SK-N-SH treated with all-trans-retinoic acid at 6 μM for 48 hours (cell line): ENCODE measurements around the gene CLTRN.

Experiments
- ATAC-seq: fragments of 200-7000 bp; cut with Tn5 transposase; 3 replicates; pipeline ENCODE4 v1.9.1; 2020; ENCODE audit warnings: mild to moderate bottlenecking, moderate library complexity
- CSDC2 ChIP-seq: fragments of 250-450 bp; sonication (Bioruptor Pico); IDR thresholded peaks from 2 replicates; pipeline ENCODE4 v1.5.0; 2020; ENCODE audit warnings: mild to moderate bottlenecking, moderate library complexity
- PPARA ChIP-seq: fragments of 250-450 bp; sonication (Bioruptor Pico); IDR thresholded peaks from 2 replicates; pipeline ENCODE4 v1.5.0; 2020; ENCODE audit warnings: mild to moderate bottlenecking, borderline replicate concordance
- TCF4 ChIP-seq: fragments of 250-450 bp; sonication (Bioruptor Pico); IDR thresholded peaks from 2 replicates; pipeline ENCODE4 v1.8.0; 2021; ENCODE audit warnings: mild to moderate bottlenecking, moderate library complexity, borderline replicate concordance
- ZC3H10 ChIP-seq: fragments of 250-450 bp; sonication (Bioruptor Pico); IDR thresholded peaks from 2 replicates; pipeline ENCODE4 v1.5.1; 2021; ENCODE audit warnings: mild to moderate bottlenecking, moderate library complexity
- ZFP30 ChIP-seq: fragments of 450-650 bp; formaldehyde crosslinking; IDR thresholded peaks from 2 replicates; pipeline ENCODE4 v1.5.0; 2022; ENCODE audit warnings: mild to moderate bottlenecking, moderate library complexity
- TF ChIP-seq, protein P1 (sequence below): fragments of 250-450 bp; sonication (Bioruptor Pico); IDR thresholded peaks from 2 replicates; pipeline ENCODE4 v1.8.0; 2021; ENCODE audit warnings: low read depth, mild to moderate bottlenecking, moderate library complexity, borderline replicate concordance
- TF ChIP-seq, protein P2 (sequence below): fragments of 250-450 bp; sonication (Bioruptor Pico); IDR thresholded peaks from 2 replicates; pipeline ENCODE4 v1.5.1; 2021; ENCODE audit warnings: mild to moderate bottlenecking, moderate library complexity

The CLTRN gene

DNA sequence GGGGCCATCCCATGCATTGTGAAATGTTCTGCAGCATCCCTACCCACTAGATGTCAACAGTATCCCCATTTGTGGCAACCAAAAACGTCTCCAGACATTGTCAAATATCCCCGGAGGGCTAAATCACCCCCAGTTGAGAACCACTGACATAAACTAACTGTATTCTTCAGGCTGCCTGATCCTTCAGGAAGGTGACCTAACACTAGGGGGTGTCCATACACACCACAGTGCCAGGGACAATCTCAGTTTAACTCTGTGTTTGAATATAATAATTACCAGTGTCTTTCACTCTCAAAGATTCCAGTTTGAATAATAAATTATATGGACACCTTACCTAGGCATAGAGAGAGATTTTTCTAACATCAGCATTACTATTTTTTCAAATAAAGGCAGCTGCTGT lies 70.2 kb downstream of the CLTRN start:
- TF ChIP-seq TCF4 (CRISPR knock-in tag) (no peak), PPARA (CRISPR knock-in tag) (no peak), ZC3H10 (CRISPR knock-in tag) (no peak)
- TF ChIP-seq, protein P1, sequence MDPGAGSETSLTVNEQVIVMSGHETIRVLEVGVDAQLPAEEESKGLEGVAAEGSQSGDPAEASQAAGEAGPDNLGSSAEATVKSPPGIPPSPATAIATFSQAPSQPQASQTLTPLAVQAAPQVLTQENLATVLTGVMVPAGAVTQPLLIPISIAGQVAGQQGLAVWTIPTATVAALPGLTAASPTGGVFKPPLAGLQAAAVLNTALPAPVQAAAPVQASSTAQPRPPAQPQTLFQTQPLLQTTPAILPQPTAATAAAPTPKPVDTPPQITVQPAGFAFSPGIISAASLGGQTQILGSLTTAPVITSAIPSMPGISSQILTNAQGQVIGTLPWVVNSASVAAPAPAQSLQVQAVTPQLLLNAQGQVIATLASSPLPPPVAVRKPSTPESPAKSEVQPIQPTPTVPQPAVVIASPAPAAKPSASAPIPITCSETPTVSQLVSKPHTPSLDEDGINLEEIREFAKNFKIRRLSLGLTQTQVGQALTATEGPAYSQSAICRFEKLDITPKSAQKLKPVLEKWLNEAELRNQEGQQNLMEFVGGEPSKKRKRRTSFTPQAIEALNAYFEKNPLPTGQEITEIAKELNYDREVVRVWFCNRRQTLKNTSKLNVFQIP (CRISPR knock-in tag): no peak
- TF ChIP-seq, protein P2, sequence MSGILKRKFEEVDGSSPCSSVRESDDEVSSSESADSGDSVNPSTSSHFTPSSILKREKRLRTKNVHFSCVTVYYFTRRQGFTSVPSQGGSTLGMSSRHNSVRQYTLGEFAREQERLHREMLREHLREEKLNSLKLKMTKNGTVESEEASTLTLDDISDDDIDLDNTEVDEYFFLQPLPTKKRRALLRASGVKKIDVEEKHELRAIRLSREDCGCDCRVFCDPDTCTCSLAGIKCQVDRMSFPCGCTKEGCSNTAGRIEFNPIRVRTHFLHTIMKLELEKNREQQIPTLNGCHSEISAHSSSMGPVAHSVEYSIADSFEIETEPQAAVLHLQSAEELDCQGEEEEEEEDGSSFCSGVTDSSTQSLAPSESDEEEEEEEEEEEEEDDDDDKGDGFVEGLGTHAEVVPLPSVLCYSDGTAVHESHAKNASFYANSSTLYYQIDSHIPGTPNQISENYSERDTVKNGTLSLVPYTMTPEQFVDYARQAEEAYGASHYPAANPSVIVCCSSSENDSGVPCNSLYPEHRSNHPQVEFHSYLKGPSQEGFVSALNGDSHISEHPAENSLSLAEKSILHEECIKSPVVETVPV (CRISPR knock-in tag): no peak
- ATAC-seq: no peak

DNA sequence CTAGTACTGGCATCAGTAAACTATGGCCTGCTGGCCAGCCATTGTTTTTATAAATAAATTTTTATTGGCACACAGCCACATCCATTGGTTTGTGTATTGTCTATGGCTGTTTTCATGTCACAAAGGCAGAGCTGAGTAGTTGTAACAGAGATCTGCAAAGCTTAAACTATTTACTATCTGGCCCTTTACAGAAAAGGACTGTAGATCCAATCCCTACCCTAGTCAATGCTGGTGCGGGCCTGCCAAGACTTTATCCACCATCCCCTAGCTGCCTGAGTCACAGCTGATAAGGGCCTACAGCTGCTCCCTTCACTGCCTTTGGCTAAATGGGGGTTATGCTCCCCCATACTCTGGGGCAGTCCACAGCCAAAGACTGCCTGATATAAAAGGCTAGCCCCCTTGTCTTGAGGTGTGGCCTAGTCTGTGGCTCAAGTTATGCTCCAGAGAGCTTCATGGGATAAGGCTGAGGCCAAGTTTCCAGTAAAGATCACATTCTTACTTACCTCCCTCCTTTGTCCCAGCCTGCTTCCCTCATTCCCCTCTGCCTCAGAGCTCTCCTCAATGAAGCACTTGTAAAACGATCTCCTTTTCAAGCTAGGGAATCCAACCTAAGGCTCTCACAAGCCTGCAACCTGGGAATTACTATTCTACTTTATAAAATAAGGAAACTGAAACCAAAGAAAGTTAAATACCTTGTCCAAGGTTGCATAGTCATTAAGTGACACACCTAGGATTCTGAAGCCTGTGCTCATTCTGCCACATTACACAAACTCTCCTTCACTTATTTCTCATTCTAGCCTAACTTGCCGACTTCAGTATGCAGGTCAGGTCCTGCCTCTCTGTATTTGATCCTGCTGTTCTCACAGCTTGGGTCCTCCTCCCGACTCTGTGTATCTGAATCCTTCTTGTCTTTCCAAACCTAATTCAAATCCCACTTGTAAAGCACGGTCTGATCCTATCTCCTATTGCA lies 84.5 kb downstream of the CLTRN start:
- no peak for ATAC-seq

More for the DNA sequence above, 84.5 kb downstream of the CLTRN start:
- TF ChIP-seq CSDC2 (CRISPR knock-in tag) (no peak), ZFP30 (CRISPR knock-in tag) (no peak)
